Neutrophil (primary cell): Measurements from ENCODE around the gene TFAP2A.

Experiments used
- H3K27ac ChIP-seq: fragments of 200-600 bp; sonication (generic); 2 replicates; pipeline ENCODE4 v1.5.1; 2016; ENCODE audit warnings: mild to moderate bottlenecking, moderate library complexity
- H3K27me3 ChIP-seq: fragments of 200-600 bp; sonication (generic); 2 replicates; pipeline ENCODE4 v1.6.0; 2016; ENCODE audit warnings: mild to moderate bottlenecking
- H3K36me3 ChIP-seq: fragments of 200-600 bp; sonication (generic); 2 replicates; pipeline ENCODE4 v1.5.1; 2017
- H3K4me1 ChIP-seq, 2 experiments: fragments of 200-600 bp in 1 of 2; sonication (generic) in 1 of 2; 1 replicate in 1 of 2; 2 replicates in 1 of 2; pipeline versions ENCODE4 v1.5.1 to v1.6.1; 2013 to 2016; ENCODE audit warnings: low read depth in 1 of 2, low read length in 1 of 2, mild to moderate bottlenecking in 1 of 2, moderate library complexity in 1 of 2; ENCODE audit not compliant: control insufficient read depth in 1 of 2, insufficient read depth in 1 of 2
- H3K4me3 ChIP-seq, 2 experiments: fragments of 200-600 bp in 1 of 2; sonication (generic) in 1 of 2; 1 replicate in 1 of 2; 2 replicates in 1 of 2; pipeline ENCODE4 v1.5.1; 2013 to 2016; ENCODE audit warnings: low read depth in 1 of 2, low read length in 1 of 2, mild to moderate bottlenecking in 1 of 2, moderate library complexity in 1 of 2
- H3K9me3 ChIP-seq: fragments of 200-600 bp; sonication (generic); 2 replicates; pipeline ENCODE4 v1.5.1; 2016
- CTCF ChIP-seq: fragments of 200-600 bp; sonication (generic); IDR thresholded peaks from 2 replicates; pipeline ENCODE4 v1.5.1; 2016; ENCODE audit warnings: antibody characterized with exemption

TFAP2A gene

GRCh38 chr6:10402648-10403311 is 12.1 kb downstream of the TFAP2A start:
- H3K4me1 ChIP-seq, result peaks cover 12 to 14% of the 10 kb centered on the region in 2 experiments
- no peak for TF ChIP-seq CTCF
- no peak overlapping the region for H3K27ac ChIP-seq
- H3K9me3 ChIP-seq, result peaks cover 26% of the 10 kb centered on the region
- H3K27me3 ChIP-seq, result peaks cover 100% of the 10 kb centered on the region
- H3K36me3 ChIP-seq, result no peaks in the 10 kb centered on the region
- H3K4me3 ChIP-seq, result no peak overlapping the region

GRCh38 chr6:10401632-10402223 is 13.1 kb downstream of the TFAP2A start:
- H3K9me3 ChIP-seq, result peaks cover 23% of the 10 kb centered on the region
- no peak overlapping the region for H3K27ac ChIP-seq
- peaks cover 12 to 14% of the 10 kb centered on the region in 2 experiments for H3K4me1 ChIP-seq
- H3K4me3 ChIP-seq, result no peak overlapping the region
- no peaks in the 10 kb centered on the region for H3K36me3 ChIP-seq
- TF ChIP-seq CTCF, result no peak
- peaks cover 100% of the 10 kb centered on the region for H3K27me3 ChIP-seq

- H3K4me3 ChIP-seq, result no peak overlapping the region
- no peak overlapping the region for H3K27ac ChIP-seq
- TF ChIP-seq CTCF, result no peak
- H3K36me3 ChIP-seq, result no peaks in the 10 kb centered on the region
- peaks cover 100% of the 10 kb centered on the region for H3K27me3 ChIP-seq
- H3K4me1 ChIP-seq, result peaks cover 12 to 14% of the 10 kb centered on the region in 2 experiments
- H3K9me3 ChIP-seq, result peaks cover 17% of the 10 kb centered on the region
Measured at GRCh38 chr6:10401004-10401536, 13.8 kb downstream of the TFAP2A start.

- H3K27me3 ChIP-seq, result peaks cover 100% of the 10 kb centered on the region
- H3K4me3 ChIP-seq, result no peak overlapping the region
- no peak overlapping the region for H3K27ac ChIP-seq
Measured at GRCh38 chr6:10400330-10400729, 14.5 kb downstream of the TFAP2A start.

GRCh38 chr6:10399451-10399850 is 15.4 kb downstream of the TFAP2A start:
- no peak for TF ChIP-seq CTCF
- Histone ChIP-seq H3K4me3 (no peak overlapping the region), H3K27ac (no peak overlapping the region), H3K4me1 (peaks cover 7 to 11% of the 10 kb centered on the region in 2 experiments), H3K36me3 (no peaks in the 10 kb centered on the region), H3K27me3 (peaks cover 100% of the 10 kb centered on the region), H3K9me3 (peaks cover 5% of the 10 kb centered on the region)

More at GRCh38 chr6:10400330-10400729, 14.5 kb downstream of the TFAP2A start:
- H3K4me1 ChIP-seq, result peaks cover 12 to 14% of the 10 kb centered on the region in 2 experiments
- H3K36me3 ChIP-seq, result no peaks in the 10 kb centered on the region
- peaks cover 14% of the 10 kb centered on the region for H3K9me3 ChIP-seq
- TF ChIP-seq CTCF, result no peak
